KMS-11 (cell line): ENCODE measurements around the gene KBTBD13.

Experiments used
- H2AFZ ChIP-seq: fragments of 200-600 bp; sonication (generic); 2 replicates; pipeline ENCODE4 v1.6.1; 2016; ENCODE audit warnings: antibody characterized with exemption, mixed run types, low read depth
- H3K27ac ChIP-seq: fragments of 200-600 bp; sonication (generic); 2 replicates; pipeline ENCODE4 v1.6.1; 2016; ENCODE audit warnings: mild to moderate bottlenecking, mixed run types
- H3K27me3 ChIP-seq: fragments of 200-600 bp; sonication (generic); 2 replicates; pipeline ENCODE4 v1.6.1; 2017; ENCODE audit warnings: mild to moderate bottlenecking, low read depth, mixed run types, moderate library complexity; ENCODE audit not compliant: insufficient read depth
- H3K36me3 ChIP-seq: fragments of 200-600 bp; sonication (generic); 2 replicates; pipeline ENCODE4 v1.6.1; 2017; ENCODE audit warnings: mild to moderate bottlenecking, mixed run types; ENCODE audit not compliant: insufficient read depth
- H3K4me1 ChIP-seq: fragments of 200-600 bp; sonication (generic); 2 replicates; pipeline ENCODE4 v1.6.1; 2016; ENCODE audit warnings: mild to moderate bottlenecking, low read depth, mixed run types; ENCODE audit not compliant: poor library complexity, severe bottlenecking
- H3K4me2 ChIP-seq: fragments of 200-600 bp; sonication (generic); 2 replicates; pipeline ENCODE4 v1.7.0; 2016; ENCODE audit warnings: mild to moderate bottlenecking, mixed run types
- H3K4me3 ChIP-seq: fragments of 200-600 bp; sonication (generic); IDR thresholded peaks from 2 replicates; pipeline ENCODE4 v1.6.1; 2017; ENCODE audit warnings: low read depth, low read length, mixed read lengths; ENCODE audit not compliant: insufficient read depth
- H3K79me2 ChIP-seq: fragments of 200-600 bp; sonication (generic); 2 replicates; pipeline ENCODE4 v1.6.1; 2016; ENCODE audit warnings: low read depth, mixed run types; ENCODE audit not compliant: insufficient read depth
- H3K9ac ChIP-seq: fragments of 200-600 bp; sonication (generic); 2 replicates; pipeline ENCODE4 v1.6.1; 2016; ENCODE audit warnings: mild to moderate bottlenecking, mixed run types
- H4K20me1 ChIP-seq: fragments of 200-600 bp; sonication (generic); 2 replicates; pipeline ENCODE4 v1.6.1; 2016; ENCODE audit warnings: mild to moderate bottlenecking, mixed run types; ENCODE audit not compliant: insufficient read depth
- CTCF ChIP-seq: fragments of 200-600 bp; sonication (generic); conservative IDR thresholded peaks from 2 replicates; pipeline ENCODE4 v1.6.1; 2017; ENCODE audit warnings: low read depth, mild to moderate bottlenecking, antibody characterized with exemption, low read length, moderate library complexity, mixed read lengths

KBTBD13 gene

GRCh38 chr15:65054333-65055200 is 22.0 kb upstream of the KBTBD13 start:
- no peaks in the 10 kb centered on the region for H4K20me1 ChIP-seq
- peaks cover 25% of the 10 kb centered on the region for H3K4me1 ChIP-seq
- H2AFZ ChIP-seq: no peak overlapping the region
- H3K27me3 ChIP-seq: no peaks in the 10 kb centered on the region
- no peak overlapping the region for H3K9ac ChIP-seq
- H3K4me2 ChIP-seq: no peak overlapping the region
- H3K4me3 ChIP-seq: no peak overlapping the region
- no peak overlapping the region for H3K27ac ChIP-seq
- peak; percentile 86 for TF ChIP-seq CTCF
- H3K79me2 ChIP-seq: no peaks in the 10 kb centered on the region
- H3K36me3 ChIP-seq: no peaks in the 10 kb centered on the region

- Histone ChIP-seq H3K36me3 (no peaks in the 10 kb centered on the region), H3K9ac (no peak overlapping the region), H3K4me3 (no peak overlapping the region), H2AFZ (no peak overlapping the region), H3K79me2 (no peaks in the 10 kb centered on the region), H3K27ac (no peak overlapping the region), H4K20me1 (no peaks in the 10 kb centered on the region), H3K27me3 (no peaks in the 10 kb centered on the region), H3K4me1 (peaks cover 22% of the 10 kb centered on the region), H3K4me2 (no peak overlapping the region)
- TF ChIP-seq CTCF: no peak
Measured at GRCh38 chr15:65055201-65055870, 21.2 kb upstream of the KBTBD13 start.

GRCh38 chr15:65056106-65056505 is 20.4 kb upstream of the KBTBD13 start:
- Histone ChIP-seq H3K27me3 (no peaks in the 10 kb centered on the region), H3K4me1 (peaks cover 22% of the 10 kb centered on the region), H3K36me3 (no peaks in the 10 kb centered on the region), H3K9ac (no peak overlapping the region), H2AFZ (no peak overlapping the region), H4K20me1 (no peaks in the 10 kb centered on the region), H3K4me3 (no peak overlapping the region), H3K79me2 (no peaks in the 10 kb centered on the region), H3K27ac (no peak overlapping the region), H3K4me2 (no peak overlapping the region)
- no peak for TF ChIP-seq CTCF

- H3K4me2 ChIP-seq: no peak overlapping the region
- H4K20me1 ChIP-seq: no peaks in the 10 kb centered on the region
- no peaks in the 10 kb centered on the region for H3K27me3 ChIP-seq
- no peak overlapping the region for H3K4me3 ChIP-seq
- H3K4me1 ChIP-seq: peaks cover 19% of the 10 kb centered on the region
- TF ChIP-seq CTCF: no peak
- no peaks in the 10 kb centered on the region for H3K79me2 ChIP-seq
- no peak overlapping the region for H2AFZ ChIP-seq
- no peaks in the 10 kb centered on the region for H3K36me3 ChIP-seq
- H3K27ac ChIP-seq: no peak overlapping the region
- H3K9ac ChIP-seq: no peak overlapping the region
Measured at GRCh38 chr15:65056868-65057548, 19.5 kb upstream of the KBTBD13 start.
